Measurements from ENCODE around the gene TMIGD1. TPM values are rescaled to one million over a fixed set of nuclear protein-coding genes. Genes with fewer than 3 reads are reported as not detected.

TMIGD1 gene
- total RNA-seq, 1 donor from 2014 or later = not detected

- DNase-seq = no peak
Observed at GRCh38 chr17:30290077-30290476, 43.8 kb downstream of the TMIGD1 start.

GRCh38 chr17:30279156-30279555 lies 54.7 kb downstream of the TMIGD1 start:
- DNase-seq = no peak

DNA sequence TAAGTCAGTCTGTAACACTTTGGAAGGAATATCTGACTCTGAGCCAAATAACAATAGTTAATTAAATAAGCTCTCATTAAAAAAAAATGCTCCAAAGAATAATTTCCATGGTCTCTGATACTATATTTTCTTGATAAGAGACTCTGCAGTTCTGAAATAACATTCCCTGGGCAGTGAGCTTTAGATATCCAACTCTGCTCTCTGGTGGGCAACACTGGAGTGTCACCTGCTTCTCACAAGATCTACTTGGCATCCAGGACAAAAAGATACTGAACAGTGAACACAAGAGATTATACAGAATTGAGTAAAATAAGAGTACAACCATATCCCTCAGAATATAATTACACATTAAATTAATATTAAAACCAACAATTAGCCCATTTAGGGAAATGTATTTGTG lies 55.8 kb downstream of the TMIGD1 start:
- DNase-seq = peak; percentile 49

DNA sequence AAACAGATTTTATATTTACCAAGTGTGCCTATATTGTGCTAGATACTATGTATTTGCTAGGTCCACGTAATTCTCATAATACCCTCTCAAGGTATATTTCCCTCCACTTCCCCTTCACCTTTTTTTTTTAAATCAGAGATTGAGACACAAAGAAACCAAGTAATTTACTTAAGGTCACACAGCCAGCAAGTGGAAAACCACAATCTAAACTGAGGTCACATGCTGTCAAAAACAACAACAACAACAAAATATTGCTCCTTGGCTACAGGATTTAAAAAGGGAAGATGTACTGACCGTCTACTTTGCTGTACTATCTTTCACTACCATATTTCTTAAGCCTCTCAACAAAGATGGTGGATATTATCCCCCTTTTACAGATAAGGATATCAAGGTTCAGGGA lies 57.9 kb downstream of the TMIGD1 start:
- DNase-seq = no peak

DNA sequence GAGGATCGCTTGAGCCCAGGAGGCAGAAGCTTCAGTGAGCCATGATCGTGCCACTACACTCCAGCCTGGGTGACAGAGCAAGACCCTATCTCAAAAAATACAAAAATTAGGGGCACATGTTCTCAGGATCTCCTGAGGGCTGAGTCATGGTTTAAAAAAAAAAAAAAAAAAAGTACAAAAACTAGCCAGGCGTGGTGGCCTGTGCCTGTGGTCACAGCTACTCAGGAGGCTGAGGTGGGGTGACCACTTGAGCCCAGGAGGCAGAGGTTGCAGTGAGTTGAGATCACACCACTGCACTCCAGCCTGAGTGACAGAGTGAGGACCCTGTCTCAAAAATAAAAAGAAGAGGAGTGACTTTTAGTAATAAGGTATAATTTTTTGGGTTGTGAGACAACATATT lies 59.0 kb downstream of the TMIGD1 start:
- DNase-seq = no peak

- no peak for DNase-seq
Observed at GRCh38 chr17:30273373-30273772, 60.5 kb downstream of the TMIGD1 start.

- no peak for DNase-seq
Observed at GRCh38 chr17:30271102-30271501, 62.8 kb downstream of the TMIGD1 start.

- no peak for DNase-seq
Observed at GRCh38 chr17:30267625-30268024, 66.2 kb downstream of the TMIGD1 start.

Small RNA genes lying within 50 kb of the gene (small RNA-seq; reads per million reads assigned to genes)
- not detected for gene RF00019 (ENCODE audit: low replicate concordance)
- not detected for gene RNU6-1267P (ENCODE audit: low replicate concordance)
- not detected for gene RNU6-990P (ENCODE audit: low replicate concordance)

Other genes with a start within 250 kb of the TMIGD1 start
- gene NSRP1, start 217.2 kb downstream of the TMIGD1 start, total RNA-seq = 19.9 TPM
- 0.72 TPM for gene SLC6A4, start 98.4 kb downstream of the TMIGD1 start, total RNA-seq
- gene BLMH, start 42.1 kb downstream of the TMIGD1 start, total RNA-seq = 40.0 TPM
- gene CPD, start 44.9 kb upstream of the TMIGD1 start, total RNA-seq = 107 TPM
- gene GOSR1, start 143.4 kb upstream of the TMIGD1 start, total RNA-seq = 50.7 TPM

Measured in tongue (tissue), 3 donors.